H9 (cell line): ENCODE measurements around the gene RAB3IL1. TPM values are rescaled to one million over a fixed set of nuclear protein-coding genes. Genes with fewer than 3 reads are reported as not detected.

Experiments used
- DNase-seq: peaks from one replicate; pipeline ENCODE4 v3.0.0-alpha.2; 2017
- H2AFZ ChIP-seq: one replicate; pipeline ENCODE4 v1.6.1; 2013; ENCODE audit warnings: mild to moderate bottlenecking, low read length, control low read depth, moderate library complexity
- H2AK5ac ChIP-seq: 2 replicates; pipeline ENCODE4 v1.6.1; 2013; ENCODE audit warnings: low read length, control low read depth, mixed read lengths; ENCODE audit not compliant: insufficient read length
- H2BK120ac ChIP-seq: one replicate; pipeline ENCODE4 v1.6.1; 2013; ENCODE audit warnings: low read depth, mild to moderate bottlenecking, low read length, control low read depth, inconsistent platforms; ENCODE audit not compliant: poor library complexity, severe bottlenecking
- H2BK12ac ChIP-seq: 2 replicates; pipeline ENCODE4 v1.6.1; 2013; ENCODE audit warnings: low read length, control low read depth, mixed read lengths, low read depth; ENCODE audit not compliant: insufficient read length
- H2BK15ac ChIP-seq: 2 replicates; pipeline ENCODE4 v1.6.1; 2013; ENCODE audit warnings: low read depth, low read length, control low read depth
- H2BK20ac ChIP-seq: one replicate; pipeline ENCODE4 v1.6.1; 2013; ENCODE audit warnings: low read depth, mild to moderate bottlenecking, low read length, control low read depth, inconsistent platforms; ENCODE audit not compliant: poor library complexity, severe bottlenecking
- H2BK5ac ChIP-seq: 2 replicates; pipeline ENCODE4 v1.6.1; 2013; ENCODE audit warnings: low read length, control low read depth, mixed read lengths; ENCODE audit not compliant: insufficient read length
- H3K14ac ChIP-seq: 2 replicates; pipeline ENCODE4 v1.6.1; 2013; ENCODE audit warnings: low read length, control low read depth; ENCODE audit not compliant: insufficient read depth
- H3K18ac ChIP-seq: 2 replicates; pipeline ENCODE4 v1.6.1; 2013; ENCODE audit warnings: low read depth, mild to moderate bottlenecking, mixed read lengths, low read length, control low read depth; ENCODE audit not compliant: insufficient read length
- H3K23ac ChIP-seq: 2 replicates; pipeline ENCODE4 v1.6.1; 2013; ENCODE audit warnings: low read length, control low read depth, mixed read lengths, low read depth; ENCODE audit not compliant: insufficient read length
- H3K23me2 ChIP-seq: 2 replicates; pipeline ENCODE4 v1.6.1; 2013; ENCODE audit warnings: low read depth, mild to moderate bottlenecking, mixed read lengths, low read length, control low read depth; ENCODE audit not compliant: insufficient read length, poor library complexity, severe bottlenecking
- H3K27ac ChIP-seq: 2 replicates; pipeline ENCODE4 v1.5.1; 2013; ENCODE audit warnings: low read length, control low read depth, mixed read lengths, low read depth; ENCODE audit not compliant: insufficient read length
- H3K27me3 ChIP-seq: 2 replicates; pipeline ENCODE4 v1.6.1; 2013; ENCODE audit warnings: low read length, control low read depth, inconsistent platforms; ENCODE audit not compliant: insufficient read depth
- H3K4ac ChIP-seq: 2 replicates; pipeline ENCODE4 v1.6.1; 2013; ENCODE audit warnings: low read depth, mild to moderate bottlenecking, control low read depth, inconsistent platforms, low read length, moderate library complexity
- H3K4me1 ChIP-seq: 2 replicates; pipeline ENCODE4 v1.6.1; 2013; ENCODE audit warnings: low read length, control low read depth, inconsistent platforms; ENCODE audit not compliant: insufficient read depth
- H3K4me2 ChIP-seq: 2 replicates; pipeline ENCODE4 v1.6.1; 2013; ENCODE audit warnings: low read length, control low read depth, mixed read lengths; ENCODE audit not compliant: insufficient read length, insufficient read depth
- H3K56ac ChIP-seq: 2 replicates; pipeline ENCODE4 v1.6.1; 2013; ENCODE audit warnings: low read depth, mild to moderate bottlenecking, mixed read lengths, low read length, control low read depth; ENCODE audit not compliant: insufficient read length
- H3K79me1 ChIP-seq: 2 replicates; pipeline ENCODE4 v1.6.1; 2013; ENCODE audit warnings: low read depth, mild to moderate bottlenecking, moderate library complexity, low read length, control low read depth, inconsistent platforms; ENCODE audit not compliant: insufficient read depth, poor library complexity, severe bottlenecking
- H3K79me2 ChIP-seq: 2 replicates; pipeline ENCODE4 v1.6.1; 2013; ENCODE audit warnings: low read length, control low read depth, inconsistent platforms; ENCODE audit not compliant: insufficient read depth
- H3K9ac ChIP-seq: 2 replicates; pipeline ENCODE4 v1.6.1; 2013; ENCODE audit warnings: low read length, control low read depth, mixed read lengths; ENCODE audit not compliant: insufficient read length; ENCODE audit errors: extremely low read depth
- H3K9me3 ChIP-seq: one replicate; pipeline ENCODE4 v1.6.1; 2013; ENCODE audit warnings: low read depth, low read length, inconsistent platforms; ENCODE audit not compliant: control insufficient read depth
- H3T11ph ChIP-seq: one replicate; pipeline ENCODE4 v1.6.1; 2013; ENCODE audit warnings: mild to moderate bottlenecking, low read length, control low read depth, inconsistent platforms
- H4K20me1 ChIP-seq: one replicate; pipeline ENCODE4 v1.6.1; 2013; ENCODE audit not compliant: control insufficient read depth, insufficient read length, insufficient read depth
- H4K5ac ChIP-seq: 2 replicates; pipeline ENCODE4 v1.6.1; 2013; ENCODE audit warnings: low read depth, mild to moderate bottlenecking, mixed read lengths, low read length, control low read depth; ENCODE audit not compliant: insufficient read length
- H4K8ac ChIP-seq: replicated peaks from 2 replicates; pipeline ENCODE4 v1.6.1; 2013; ENCODE audit warnings: low read length, control low read depth, mixed read lengths, low read depth; ENCODE audit not compliant: insufficient read length
- H4K91ac ChIP-seq: 2 replicates; pipeline ENCODE4 v1.6.1; 2013; ENCODE audit warnings: low read depth, mild to moderate bottlenecking, moderate library complexity, mixed read lengths, low read length, control low read depth; ENCODE audit not compliant: insufficient read length
- H3K27ac Mint-ChIP-seq, 3 experiments: 2 replicates in 2 of 3; 3 replicates in 1 of 3; pipeline ENCODE4 v1.8.0; 2020 to 2021; ENCODE audit warnings: mixed read lengths in 3 of 3, mild to moderate bottlenecking in 1 of 3, moderate library complexity in 1 of 3
- H3K27me3 Mint-ChIP-seq: 2 replicates; pipeline ENCODE4 v1.8.0; 2021; ENCODE audit warnings: low read depth, mild to moderate bottlenecking, moderate library complexity, mixed read lengths
- H3K36me3 Mint-ChIP-seq, 3 experiments: 2 replicates in 2 of 3; 3 replicates in 1 of 3; pipeline ENCODE4 v1.8.0; 2020 to 2021; ENCODE audit warnings: low read depth in 3 of 3, mixed read lengths in 3 of 3; ENCODE audit not compliant: insufficient read depth in 1 of 3
- H3K4me1 Mint-ChIP-seq, 2 experiments: 2 replicates each; pipeline ENCODE4 v1.8.0; 2020; ENCODE audit warnings: mixed read lengths in 2 of 2
- H3K4me3 Mint-ChIP-seq, 2 experiments: 2 replicates in 1 of 2; 3 replicates in 1 of 2; pipeline ENCODE4 v1.8.0; 2020 to 2021; ENCODE audit warnings: mild to moderate bottlenecking in 2 of 2, mixed read lengths in 2 of 2, moderate library complexity in 1 of 2
- H3K9me3 Mint-ChIP-seq, 2 experiments: 2 replicates in 1 of 2; 3 replicates in 1 of 2; pipeline ENCODE4 v1.8.0; 2020; ENCODE audit warnings: mild to moderate bottlenecking in 2 of 2, mixed read lengths in 2 of 2, moderate library complexity in 1 of 2
- CTCF ChIP-seq: fragments of 200-600 bp; sonication (generic); conservative IDR thresholded peaks from 3 replicates; pipeline ENCODE4 v1.8.0; 2021; ENCODE audit warnings: antibody characterized with exemption, mild to moderate bottlenecking
- WGBS: extraction: QIAGEN DNeasy Blood & Tissue Kit; methylation state at CpG from one replicate; pipeline ENCODE4 v1.1.7; 2013; ENCODE audit warnings: missing lambda C conversion rate, low lambda C conversion rate, mixed read lengths; ENCODE audit not compliant: insufficient read length; ENCODE audit errors: extremely low coverage; 5-methylcytosine and 5-hydroxymethylcytosine counted together
- total RNA-seq: library from RNA; stranded (reverse); gene quantifications from 2 replicates; pipeline ENCODE4 v1.2.1, GENCODE V29; 2021

RAB3IL1 gene
- total RNA-seq, 1 experiment from 2014 or later = 2.4 TPM

GRCh38 chr11:61949169-61950034 is 32.0 kb upstream of the RAB3IL1 start:
- no peak overlapping the region for H4K8ac ChIP-seq
- no peaks in the 10 kb centered on the region; the same call in 1 of the 2 replicates for H3K4me1 ChIP-seq
- no peaks in the 10 kb centered on the region for H3K27me3 ChIP-seq
- H2AK5ac ChIP-seq = no peak overlapping the region
- no peak overlapping the region for H2BK5ac ChIP-seq
- Mint-ChIP-seq H3K36me3 (no peaks in the 10 kb centered on the region), H3K27ac (peak overlapping the region in 2 of 3 experiments; percentile 62 to 85; a peak in 3 of 7 replicates), H3K9me3 (no peaks in the 10 kb centered on the region; a peak in 1 of 5 replicates), H3K27me3 (peaks cover 13% of the 10 kb centered on the region), H3K4me1 (peaks cover 0 to 16% of the 10 kb centered on the region in 2 experiments; a peak in 3 of 4 replicates), H3K4me3 (peak overlapping the region in 1 of 2 experiments; percentile 55; a peak in 1 of 5 replicates)
- H3K14ac ChIP-seq = peak overlapping the region; percentile 48; the same call in 1 of the 2 replicates
- DNase-seq = peak; percentile 81
- H2BK12ac ChIP-seq = no peak overlapping the region
- H2BK15ac ChIP-seq = no peak overlapping the region
- no peak overlapping the region for H3K27ac ChIP-seq
- H2AFZ ChIP-seq = no peak overlapping the region
- no peak overlapping the region for H3K23ac ChIP-seq
- H2BK20ac ChIP-seq = no peak overlapping the region
- no peak overlapping the region for H3K4me2 ChIP-seq
- no CpG with 5 or more reads among the region's 9 CpGs for WGBS
- H3K56ac ChIP-seq = no peak overlapping the region
- H3K79me1 ChIP-seq = no peaks in the 10 kb centered on the region
- no peaks in the 10 kb centered on the region for H3K79me2 ChIP-seq
- no peaks in the 10 kb centered on the region for H3K23me2 ChIP-seq
- H4K20me1 ChIP-seq = no peaks in the 10 kb centered on the region
- no peak for TF ChIP-seq CTCF
- no peaks in the 10 kb centered on the region for H3K9me3 ChIP-seq
- H4K5ac ChIP-seq = no peak overlapping the region
- H3K4ac ChIP-seq = no peak overlapping the region; the same call in 1 of the 2 replicates
- H2BK120ac ChIP-seq = peak overlapping the region; percentile 40
- no peak overlapping the region for H3K9ac ChIP-seq
- no peak overlapping the region for H3T11ph ChIP-seq
- H3K18ac ChIP-seq = peak overlapping the region; percentile 56
- H4K91ac ChIP-seq = no peak overlapping the region
